CD4-positive, CD25-positive, alpha-beta regulatory T cell (primary cell): ENCODE results near the gene SPR. TPM values are rescaled to one million over a fixed set of nuclear protein-coding genes. Genes with fewer than 3 reads are reported as not detected.

Experiments
- ATAC-seq, 2 donors: fragments of 150-1000 bp; cut with Tn5 transposase; one replicate each; pipeline ENCODE4 v1.10.0; 2021; ENCODE audit warnings: low read depth in 2 of 2, moderate number of reproducible peaks in 2 of 2, moderate library complexity in 1 of 2
- DNase-seq, 3 donors: peaks; one replicate each; pipeline versions ENCODE4 v3.0.0 to v3.0.0-alpha.2; 2012 to 2022; ENCODE audit warnings: mixed read lengths in 1 of 3
- H3K27ac ChIP-seq: one replicate; pipeline ENCODE4 v1.7.0; 2013; ENCODE audit warnings: mild to moderate bottlenecking, low read length; ENCODE audit not compliant: insufficient read depth, poor library complexity, severe bottlenecking
- H3K27me3 ChIP-seq: one replicate; pipeline ENCODE4 v1.7.0; 2013; ENCODE audit warnings: low read length; ENCODE audit not compliant: control insufficient read depth, insufficient read depth
- H3K36me3 ChIP-seq: one replicate; pipeline ENCODE4 v1.7.0; 2013; ENCODE audit warnings: mild to moderate bottlenecking, low read length, moderate library complexity; ENCODE audit not compliant: control insufficient read depth, insufficient read depth
- H3K4me1 ChIP-seq: 2 replicates; pipeline ENCODE4 v1.7.0; 2013; ENCODE audit warnings: mild to moderate bottlenecking, low read length; ENCODE audit not compliant: insufficient read depth, control insufficient read depth, poor library complexity, severe bottlenecking
- H3K4me3 ChIP-seq: one replicate; pipeline ENCODE4 v1.7.0; 2013; ENCODE audit warnings: low read depth, mild to moderate bottlenecking, low read length, moderate library complexity
- H3K9me3 ChIP-seq, 2 experiments: 1 replicate in 1 of 2; 2 replicates in 1 of 2; pipeline ENCODE4 v1.7.0; 2013; ENCODE audit warnings: low read length in 2 of 2, mild to moderate bottlenecking in 1 of 2, moderate library complexity in 1 of 2; ENCODE audit not compliant: control insufficient read depth in 2 of 2
- H3K27ac Mint-ChIP-seq, 3 donors: one replicate each; pipeline ENCODE4 v1.8.0; 2020 to 2022; ENCODE audit warnings: mild to moderate bottlenecking in 3 of 3, mixed read lengths in 3 of 3, moderate library complexity in 2 of 3
- H3K27me3 Mint-ChIP-seq: one replicate; pipeline ENCODE4 v1.8.0; 2022; ENCODE audit warnings: mild to moderate bottlenecking, mixed read lengths
- H3K36me3 Mint-ChIP-seq: one replicate; pipeline ENCODE4 v1.8.0; 2020; ENCODE audit warnings: mixed read lengths
- H3K4me1 Mint-ChIP-seq, 4 donors: one replicate each; pipeline ENCODE4 v1.8.0; 2020 to 2022; ENCODE audit warnings: mixed read lengths in 4 of 4, mild to moderate bottlenecking in 1 of 4
- H3K4me3 Mint-ChIP-seq, 4 donors: one replicate each; pipeline ENCODE4 v1.8.0; 2020 to 2022; ENCODE audit warnings: mild to moderate bottlenecking in 4 of 4, mixed read lengths in 4 of 4, moderate library complexity in 3 of 4
- H3K9me3 Mint-ChIP-seq, 7 donors: one replicate each; pipeline ENCODE4 v1.8.0; 2020 to 2022; ENCODE audit warnings: mixed read lengths in 7 of 7, mild to moderate bottlenecking in 3 of 7, moderate library complexity in 2 of 7
- polyA plus RNA-seq, 4 donors: library from polyadenylated mRNA; unstranded; fragments of 300-500 nt; fragmentation: Illumina TruSeq; gene quantifications; one replicate each; pipeline ENCODE4 v1.2.3, GENCODE V29; 2021
- total RNA-seq: library from RNA; stranded (reverse); gene quantifications from one replicate; pipeline ENCODE4 v1.2.3, GENCODE V29; 2022

Gene SPR
- not detected for total RNA-seq
- under 1 TPM in 1 of 4 donors, not detected in 3; 0.13 TPM for polyA plus RNA-seq

DNA sequence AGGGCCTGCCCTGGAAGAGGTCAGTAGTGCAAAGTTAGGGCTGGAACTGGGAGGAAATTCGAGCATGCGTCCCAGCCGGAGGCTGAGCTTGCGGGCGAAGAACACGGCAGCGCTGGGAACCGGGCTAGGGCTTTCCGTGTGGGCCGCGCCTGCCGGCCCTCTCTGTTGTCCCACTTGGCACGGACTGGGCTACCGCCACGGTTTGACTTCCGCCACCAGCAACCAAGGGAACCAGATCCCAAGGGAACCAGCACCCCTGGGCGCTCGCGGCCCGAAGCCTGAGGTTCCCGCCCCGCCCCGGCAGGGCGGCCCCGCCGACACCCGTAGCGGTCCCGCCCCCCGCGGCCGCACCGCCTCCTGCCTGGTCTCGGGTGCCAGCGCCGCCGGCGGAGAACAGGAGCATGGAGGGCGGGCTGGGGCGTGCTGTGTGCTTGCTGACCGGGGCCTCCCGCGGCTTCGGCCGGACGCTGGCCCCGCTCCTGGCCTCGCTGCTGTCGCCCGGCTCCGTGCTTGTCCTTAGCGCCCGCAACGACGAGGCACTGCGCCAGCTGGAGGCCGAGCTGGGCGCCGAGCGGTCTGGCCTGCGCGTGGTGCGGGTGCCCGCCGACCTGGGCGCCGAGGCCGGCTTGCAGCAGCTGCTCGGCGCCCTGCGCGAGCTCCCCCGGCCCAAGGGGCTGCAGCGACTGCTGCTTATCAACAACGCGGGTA is at the start of gene SPR:
SPR (plus strand) TSS at position 377 of the 708 bp plus-strand sequence; CDS start at position 402, 25 bp downstream.
- H3K9me3 ChIP-seq, result no peaks in the 10 kb centered on the region
- peaks cover 0 to 15% (median 8%) of the 10 kb centered on the region in 4 donors for H3K4me1 Mint-ChIP-seq
- H3K27ac Mint-ChIP-seq, result no peak within 1 kb of the TSS
- H3K4me3 ChIP-seq, result peak within 1 kb of the TSS; percentile 44
- peaks cover 39% of the 10 kb centered on the region for H3K27me3 ChIP-seq
- peaks cover 0 to 2% (median 0%) of the 10 kb centered on the region in 7 donors for H3K9me3 Mint-ChIP-seq
- no peak within 1 kb of the TSS for H3K27ac ChIP-seq
- no peaks in the 10 kb centered on the region for H3K36me3 ChIP-seq
- DNase-seq, result peak; percentile 11 to 63 (median 28)
- peaks cover 4% of the 10 kb centered on the region for H3K36me3 Mint-ChIP-seq
- H3K27me3 Mint-ChIP-seq, result peaks cover 73% of the 10 kb centered on the region
- peak; percentile 67 to 72 for ATAC-seq
- H3K4me1 ChIP-seq, result peaks cover 12% of the 10 kb centered on the region
- peak within 1 kb of the TSS; percentile 69 to 94 (median 78) for H3K4me3 Mint-ChIP-seq

DNA sequence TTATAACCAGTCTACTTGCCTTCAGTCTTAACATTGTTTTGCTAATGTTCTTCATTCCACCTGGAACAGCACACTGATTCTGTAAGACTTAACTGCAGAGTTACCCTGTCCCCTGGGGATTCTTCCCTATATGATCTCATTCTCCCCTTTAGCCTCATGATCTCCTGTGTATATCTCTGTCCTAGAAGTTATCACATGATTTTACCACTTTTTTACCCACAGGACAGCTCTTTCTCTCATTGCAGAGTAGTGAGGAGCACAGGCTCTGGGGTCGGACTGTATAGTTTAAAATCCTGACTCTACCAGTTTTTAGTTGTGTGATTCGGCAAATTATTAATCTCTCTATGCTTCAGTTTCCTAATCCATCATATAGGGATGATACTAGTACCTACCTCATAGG is 47.1 kb upstream of the SPR start:
- peaks cover 21% of the 10 kb centered on the region for H3K27me3 Mint-ChIP-seq
- DNase-seq (no peak), ATAC-seq (no peak)
- H3K4me3 ChIP-seq, result no peak overlapping the region
- H3K4me1 ChIP-seq, result no peaks in the 10 kb centered on the region
- H3K4me3 Mint-ChIP-seq, result no peak overlapping the region
- peaks cover 4% of the 10 kb centered on the region for H3K27me3 ChIP-seq
- H3K9me3 Mint-ChIP-seq, result no peaks in the 10 kb centered on the region
- H3K27ac ChIP-seq, result no peak overlapping the region
- H3K4me1 Mint-ChIP-seq, result no peaks in the 10 kb centered on the region
- no peaks in the 10 kb centered on the region for H3K9me3 ChIP-seq
- no peaks in the 10 kb centered on the region for H3K36me3 ChIP-seq
- H3K27ac Mint-ChIP-seq, result no peak overlapping the region
- no peaks in the 10 kb centered on the region for H3K36me3 Mint-ChIP-seq

GRCh38 chr2:72841462-72842125 is 45.6 kb upstream of the SPR start:
- Histone ChIP-seq H3K27me3 (peaks cover 2% of the 10 kb centered on the region), H3K36me3 (no peaks in the 10 kb centered on the region), H3K4me1 (no peaks in the 10 kb centered on the region), H3K27ac (no peak overlapping the region), H3K9me3 (no peaks in the 10 kb centered on the region), H3K4me3 (no peak overlapping the region)
- H3K4me3 Mint-ChIP-seq, result no peak overlapping the region
- no peaks in the 10 kb centered on the region for H3K36me3 Mint-ChIP-seq
- no peaks in the 10 kb centered on the region for H3K9me3 Mint-ChIP-seq
- ATAC-seq, result no peak
- peaks cover 21% of the 10 kb centered on the region for H3K27me3 Mint-ChIP-seq
- DNase-seq, result no peak
- no peaks in the 10 kb centered on the region for H3K4me1 Mint-ChIP-seq
- no peak overlapping the region for H3K27ac Mint-ChIP-seq

GRCh38 chr2:72843301-72843700 is 43.9 kb upstream of the SPR start:
- Histone ChIP-seq H3K9me3 (no peaks in the 10 kb centered on the region), H3K4me3 (no peak overlapping the region), H3K27me3 (peaks cover 2% of the 10 kb centered on the region), H3K27ac (no peak overlapping the region), H3K36me3 (no peaks in the 10 kb centered on the region), H3K4me1 (no peaks in the 10 kb centered on the region)
- DNase-seq, result no peak
- ATAC-seq, result no peak
- Mint-ChIP-seq H3K27ac (no peak overlapping the region), H3K36me3 (no peaks in the 10 kb centered on the region), H3K4me1 (no peaks in the 10 kb centered on the region), H3K9me3 (no peaks in the 10 kb centered on the region), H3K4me3 (no peak overlapping the region), H3K27me3 (peaks cover 21% of the 10 kb centered on the region)

- Mint-ChIP-seq H3K4me1 (no peaks in the 10 kb centered on the region), H3K27me3 (peaks cover 9% of the 10 kb centered on the region), H3K4me3 (no peak overlapping the region), H3K27ac (no peak overlapping the region), H3K36me3 (no peaks in the 10 kb centered on the region), H3K9me3 (no peaks in the 10 kb centered on the region)
- no peak overlapping the region for H3K4me3 ChIP-seq
- no peaks in the 10 kb centered on the region for H3K36me3 ChIP-seq
- no peaks in the 10 kb centered on the region for H3K4me1 ChIP-seq
- DNase-seq (no peak), ATAC-seq (no peak)
- peaks cover 2% of the 10 kb centered on the region for H3K27me3 ChIP-seq
- no peak overlapping the region for H3K27ac ChIP-seq
- no peaks in the 10 kb centered on the region for H3K9me3 ChIP-seq
These were observed 40.8 kb upstream of the SPR start for GRCh38 chr2:72846171-72847095.

DNA sequence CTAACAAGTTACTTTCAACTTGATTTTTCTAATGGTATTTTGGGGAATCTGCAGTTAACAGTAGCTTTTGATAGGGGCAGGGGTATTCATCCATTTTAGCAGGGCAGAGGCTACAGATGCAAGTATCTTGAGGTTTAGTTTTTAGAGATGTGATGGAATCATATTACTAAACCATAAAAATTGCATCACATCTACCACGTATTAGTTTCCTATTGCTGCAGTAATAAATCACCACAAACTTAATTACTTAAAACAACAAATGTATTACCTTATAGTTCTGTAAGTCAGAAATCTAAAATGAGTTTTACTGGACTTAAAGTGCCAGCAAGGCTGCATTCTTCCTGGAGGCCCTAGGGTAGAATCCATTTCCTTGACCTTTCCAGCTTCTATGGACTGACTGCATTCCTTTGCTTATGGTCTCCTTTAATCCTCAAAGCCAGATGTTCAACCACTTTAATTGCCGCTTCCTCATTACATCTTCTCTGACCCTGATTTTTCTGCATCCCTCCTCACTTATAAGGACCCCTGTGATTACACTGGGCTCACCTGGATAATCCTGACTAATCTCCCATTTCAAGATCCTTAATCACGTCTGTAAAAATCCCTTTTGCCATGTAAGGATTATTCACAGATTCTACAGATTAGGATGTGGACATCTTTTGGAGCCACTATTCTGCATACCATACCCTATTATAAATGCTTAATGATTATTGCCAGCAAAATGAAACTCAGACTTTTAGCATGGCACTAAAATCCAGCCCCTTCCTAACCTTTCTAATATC is 39.5 kb upstream of the SPR start:
- no peak overlapping the region for H3K27ac ChIP-seq
- ATAC-seq (no peak), DNase-seq (no peak)
- Mint-ChIP-seq H3K36me3 (no peaks in the 10 kb centered on the region), H3K27me3 (peaks cover 7% of the 10 kb centered on the region), H3K9me3 (no peaks in the 10 kb centered on the region), H3K4me1 (no peaks in the 10 kb centered on the region), H3K27ac (no peak overlapping the region), H3K4me3 (no peak overlapping the region)
- no peaks in the 10 kb centered on the region for H3K9me3 ChIP-seq
- no peak overlapping the region for H3K4me3 ChIP-seq
- no peaks in the 10 kb centered on the region for H3K36me3 ChIP-seq
- no peaks in the 10 kb centered on the region for H3K4me1 ChIP-seq
- no peaks in the 10 kb centered on the region for H3K27me3 ChIP-seq

GRCh38 chr2:72848436-72849137 is 38.6 kb upstream of the SPR start:
- ATAC-seq (no peak), DNase-seq (no peak)
- Mint-ChIP-seq H3K36me3 (no peaks in the 10 kb centered on the region), H3K27me3 (peaks cover 6% of the 10 kb centered on the region), H3K4me1 (no peaks in the 10 kb centered on the region), H3K27ac (no peak overlapping the region), H3K9me3 (no peaks in the 10 kb centered on the region), H3K4me3 (no peak overlapping the region)
- Histone ChIP-seq H3K27me3 (no peaks in the 10 kb centered on the region), H3K4me1 (no peaks in the 10 kb centered on the region), H3K4me3 (no peak overlapping the region), H3K9me3 (no peaks in the 10 kb centered on the region), H3K36me3 (no peaks in the 10 kb centered on the region), H3K27ac (no peak overlapping the region)
